ENCODE results near the gene FAM222A. TPM values are rescaled to one million over a fixed set of nuclear protein-coding genes. Genes with fewer than 3 reads are reported as not detected.
A peak's percentile ranks its signal among the peaks of the same experiment; 100 is the strongest.

Gene FAM222A
- total and polyA plus RNA-seq, 2 of the 4 experiments (the other 2 are of a cell fraction) = under 0.01 to 0.32 TPM

GRCh38 chr12:109798691-109799090, 85.1 kb downstream of the FAM222A start:
- Histone ChIP-seq H3K79me1 (ENCODE audit: low read depth in 1 of 2, low read length in 2 of 2) (no peaks in the 10 kb centered on the region), H2AK5ac (ENCODE audit: low read depth, low read length) (no peak overlapping the region), H3K9ac (ENCODE audit: low read depth, low read length) (no peak overlapping the region), H3K27me3 (ENCODE audit: control insufficient read depth, insufficient read depth, low read length) (no peaks in the 10 kb centered on the region), H3K4me2 (ENCODE audit: low read depth, low read length) (no peak overlapping the region), H2BK15ac (ENCODE audit: low read depth, low read length) (no peak overlapping the region), H3K14ac (replicated peaks; ENCODE audit: low read depth, low read length) (no peak overlapping the region), H4K91ac (ENCODE audit: insufficient read depth, low read depth, low read length) (no peak overlapping the region), H4K8ac (ENCODE audit: low read depth in 2 of 2, low read length in 2 of 2) (no peak overlapping the region), H3K4me3 (ENCODE audit: insufficient read depth, low read depth, low read length) (no peak overlapping the region), H2AFZ (replicated peaks; ENCODE audit: low read length, poor library complexity) (peak overlapping the region; percentile 21), H2BK120ac (ENCODE audit: low read depth, low read length) (no peak overlapping the region), H3K4me1 (ENCODE audit: control insufficient read depth, insufficient read depth, low read length) (no peaks in the 10 kb centered on the region), H3K4ac (ENCODE audit: low read depth, low read length) (no peak overlapping the region), H4K5ac (ENCODE audit: low read depth, low read length) (no peak overlapping the region), H3K36me3 (ENCODE audit: control insufficient read depth, insufficient read depth, low read length) (peaks cover 6% of the 10 kb centered on the region; the same call in 1 of the 2 replicates), H2BK20ac (ENCODE audit: low read depth, low read length) (no peak overlapping the region), H3K56ac (ENCODE audit: extremely low read depth, insufficient read depth, low read length) (no peak overlapping the region), H3K27ac (ENCODE audit: insufficient read depth, low read length) (no peak overlapping the region), H3K18ac (ENCODE audit: low read depth, low read length) (no peak overlapping the region), H3K9me3 (ENCODE audit: control insufficient read depth, insufficient read depth, low read length) (no peaks in the 10 kb centered on the region), H2AK9ac (replicated peaks; ENCODE audit: low read depth, low read length, poor library complexity) (no peak overlapping the region), H2BK5ac (ENCODE audit: low read depth, low read length, poor library complexity, severe bottlenecking) (no peak overlapping the region), H4K20me1 (ENCODE audit: insufficient read depth, low read length) (no peaks in the 10 kb centered on the region), H3K23ac (ENCODE audit: low read depth, low read length) (no peak overlapping the region), H3K9me1 (ENCODE audit: insufficient read depth, low read length) (no peaks in the 10 kb centered on the region)
- ATAC-seq (ENCODE audit: low read depth) (no peak), DNase-seq (no peak)
- dilution Hi-C loops (cut with HindIII; ENCODE audit: low sequenced_read_pairs, unreplicated experiment) = no loop called here
- CTCF ChIA-PET = no interaction called here
- TF ChIP-seq CHD1 (IDR thresholded peaks at IDR 0.05; ENCODE audit: low read depth, low read length) = no peak
- TF ChIP-seq, protein P1, sequence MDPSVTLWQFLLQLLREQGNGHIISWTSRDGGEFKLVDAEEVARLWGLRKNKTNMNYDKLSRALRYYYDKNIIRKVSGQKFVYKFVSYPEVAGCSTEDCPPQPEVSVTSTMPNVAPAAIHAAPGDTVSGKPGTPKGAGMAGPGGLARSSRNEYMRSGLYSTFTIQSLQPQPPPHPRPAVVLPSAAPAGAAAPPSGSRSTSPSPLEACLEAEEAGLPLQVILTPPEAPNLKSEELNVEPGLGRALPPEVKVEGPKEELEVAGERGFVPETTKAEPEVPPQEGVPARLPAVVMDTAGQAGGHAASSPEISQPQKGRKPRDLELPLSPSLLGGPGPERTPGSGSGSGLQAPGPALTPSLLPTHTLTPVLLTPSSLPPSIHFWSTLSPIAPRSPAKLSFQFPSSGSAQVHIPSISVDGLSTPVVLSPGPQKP (IDR thresholded peaks at IDR 0.05; ENCODE audit: borderline replicate concordance, low read depth, low read length) = no peak
- TF ChIP-seq RFX5 (IDR thresholded peaks at IDR 0.05; ENCODE audit: low read depth, low read length) = no peak
- TF ChIP-seq, protein P2, sequence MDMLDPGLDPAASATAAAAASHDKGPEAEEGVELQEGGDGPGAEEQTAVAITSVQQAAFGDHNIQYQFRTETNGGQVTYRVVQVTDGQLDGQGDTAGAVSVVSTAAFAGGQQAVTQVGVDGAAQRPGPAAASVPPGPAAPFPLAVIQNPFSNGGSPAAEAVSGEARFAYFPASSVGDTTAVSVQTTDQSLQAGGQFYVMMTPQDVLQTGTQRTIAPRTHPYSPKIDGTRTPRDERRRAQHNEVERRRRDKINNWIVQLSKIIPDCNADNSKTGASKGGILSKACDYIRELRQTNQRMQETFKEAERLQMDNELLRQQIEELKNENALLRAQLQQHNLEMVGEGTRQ (IDR thresholded peaks at IDR 0.05; ENCODE audit: low read depth, low read length) = no peak
- no peak for TF ChIP-seq NFE2L2 (IDR thresholded peaks at IDR 0.05; ENCODE audit: low read depth, low read length)
- TF ChIP-seq MAZ (IDR thresholded peaks at IDR 0.05; ENCODE audit: borderline replicate concordance, low read depth, low read length) = no peak
- no peak for TF ChIP-seq FOS (IDR thresholded peaks at IDR 0.05; ENCODE audit: low read depth, low read length)
- TF ChIP-seq MXI1 (IDR thresholded peaks at IDR 0.05; ENCODE audit: borderline replicate concordance, low read depth, low read length) = no peak
- TF ChIP-seq CEBPB (IDR thresholded peaks at IDR 0.05; ENCODE audit: low read depth, low read length) = no peak
- no peak for TF ChIP-seq POLR2A (IDR thresholded peaks at IDR 0.05; ENCODE audit: low read depth, low read length)
- TF ChIP-seq BHLHE40 (IDR thresholded peaks at IDR 0.05; ENCODE audit: low read depth, low read length) = no peak
- no peak for TF ChIP-seq CTCF (conservative IDR thresholded peaks at IDR 0.05; ENCODE audit: low read depth, low read length)
- no peak for TF ChIP-seq RAD21 (IDR thresholded peaks at IDR 0.05; ENCODE audit: low read length)
- TF ChIP-seq SMC3 (IDR thresholded peaks at IDR 0.05; ENCODE audit: low read depth, low read length) = no peak
- TF ChIP-seq RCOR1 (IDR thresholded peaks at IDR 0.05; ENCODE audit: insufficient replicate concordance, low read length) = no peak
- no peak for TF ChIP-seq MAFK (IDR thresholded peaks at IDR 0.05; ENCODE audit: low read depth, low read length)
- POLR2A ChIA-PET (ENCODE audit: unreplicated experiment) = no interaction called here
- in situ Hi-C loops (cut with MboI; ENCODE audit: low sequenced_read_pairs) = no loop called here
- BruUV-seq (replicated peaks) = no TSS peak
- 93% methylated on average over 9 of the region's 20 CpGs; no CpG with 5 or more reads in 1 of the 2 experiments for WGBS, 2 experiments (ENCODE audit: extremely low coverage in 2 of 2, insufficient read length in 1 of 2)
- intact Hi-C loops (cut with micrococcal nuclease) = no loop called here
